Activated CD8-positive, alpha-beta memory T cell treated with anti-CD3 and anti-CD28 coated beads for 36 hours (primary cell): ENCODE data around the gene PPARA. TPM values are rescaled to one million over a fixed set of nuclear protein-coding genes. Genes with fewer than 3 reads are reported as not detected.

Experiments used
- CTCF ChIA-PET: fragments of 350-600 bp; sonication (Branson Sonifier 250); formaldehyde crosslinking; loops from one replicate; lab custom pipeline; 2021; ENCODE audit warnings: antibody characterized with exemption; lab: Charles Lee
- POLR2A ChIA-PET: fragments of 350-600 bp; sonication (Branson Sonifier 250); formaldehyde crosslinking; loops from one replicate; lab custom pipeline; 2021; ENCODE audit warnings: antibody characterized with exemption; lab: Charles Lee
- total RNA-seq, 2 experiments: library from RNA; stranded (reverse); gene quantifications; one replicate each; pipeline ENCODE4 v1.2.3, GENCODE V29; 2021

Gene PPARA
- total RNA-seq, 2 experiments from 2014 or later: 12.1 to 12.3 TPM

DNA sequence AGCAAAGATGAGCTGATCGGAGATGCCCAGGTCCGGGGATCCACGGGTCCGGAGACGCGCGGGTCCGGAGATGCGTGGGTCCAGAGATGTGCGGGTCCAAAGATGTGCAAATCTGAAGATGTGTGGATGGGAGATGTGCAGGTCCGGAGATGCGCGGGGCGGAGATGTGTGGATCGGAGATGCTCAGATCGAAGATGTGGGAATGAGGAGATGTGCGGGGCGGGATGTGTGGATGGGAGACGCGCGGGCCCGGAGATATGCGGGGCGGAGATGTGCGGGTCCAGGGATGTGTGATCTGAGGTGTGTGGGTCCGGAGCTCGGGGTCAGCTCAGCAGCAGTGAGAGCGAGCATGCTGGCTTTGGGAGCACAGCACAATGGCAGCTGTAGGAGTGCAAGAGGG lies 64.3 kb downstream of the PPARA start:
- POLR2A ChIA-PET: no interaction called here

DNA sequence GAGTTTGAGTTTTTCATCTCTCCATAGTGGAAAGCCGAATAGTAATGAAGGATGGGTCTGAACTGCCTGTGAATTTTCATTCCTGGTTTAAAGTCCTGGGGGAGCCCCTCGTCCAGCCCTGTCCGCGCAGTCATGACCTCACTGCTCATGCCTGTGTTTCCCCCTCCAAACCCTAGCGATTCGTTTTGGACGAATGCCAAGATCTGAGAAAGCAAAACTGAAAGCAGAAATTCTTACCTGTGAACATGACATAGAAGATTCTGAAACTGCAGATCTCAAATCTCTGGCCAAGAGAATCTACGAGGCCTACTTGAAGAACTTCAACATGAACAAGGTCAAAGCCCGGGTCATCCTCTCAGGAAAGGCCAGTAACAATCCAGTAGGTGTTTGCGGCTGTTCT lies 69.3 kb downstream of the PPARA start:
- ChIA-PET CTCF (no interaction called here), POLR2A (no interaction called here)

More for the DNA sequence above, 64.3 kb downstream of the PPARA start:
- CTCF ChIA-PET: interaction anchor here (1.2 kb wide), 1 partner anchor 47 kb away, joined by 3 read pairs; no protein-coding TSS in a partner anchor

DNA sequence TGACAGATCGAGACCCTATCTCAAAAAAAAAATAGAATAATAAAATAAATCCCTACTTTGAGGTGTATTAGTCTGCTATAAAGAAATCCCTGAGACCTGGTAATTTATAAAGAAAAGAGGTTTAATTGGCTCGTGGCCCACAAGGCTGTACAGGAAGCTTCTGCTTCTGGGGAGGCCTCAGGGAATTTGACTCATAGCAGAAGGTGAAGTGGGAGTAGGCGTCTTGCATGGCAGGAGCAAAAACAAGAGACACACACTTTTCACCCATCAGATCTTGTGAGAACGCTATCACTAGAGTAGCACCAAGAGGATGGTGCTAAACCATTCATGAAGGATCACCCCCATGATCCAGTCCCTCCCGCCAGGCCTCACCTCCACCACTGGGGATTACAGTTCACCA lies 70.6 kb downstream of the PPARA start:
- POLR2A ChIA-PET: no interaction called here
- CTCF ChIA-PET: interaction anchor here (0.7 kb wide), 1 partner anchor 87 kb away, joined by 3 read pairs; no protein-coding TSS in a partner anchor

DNA sequence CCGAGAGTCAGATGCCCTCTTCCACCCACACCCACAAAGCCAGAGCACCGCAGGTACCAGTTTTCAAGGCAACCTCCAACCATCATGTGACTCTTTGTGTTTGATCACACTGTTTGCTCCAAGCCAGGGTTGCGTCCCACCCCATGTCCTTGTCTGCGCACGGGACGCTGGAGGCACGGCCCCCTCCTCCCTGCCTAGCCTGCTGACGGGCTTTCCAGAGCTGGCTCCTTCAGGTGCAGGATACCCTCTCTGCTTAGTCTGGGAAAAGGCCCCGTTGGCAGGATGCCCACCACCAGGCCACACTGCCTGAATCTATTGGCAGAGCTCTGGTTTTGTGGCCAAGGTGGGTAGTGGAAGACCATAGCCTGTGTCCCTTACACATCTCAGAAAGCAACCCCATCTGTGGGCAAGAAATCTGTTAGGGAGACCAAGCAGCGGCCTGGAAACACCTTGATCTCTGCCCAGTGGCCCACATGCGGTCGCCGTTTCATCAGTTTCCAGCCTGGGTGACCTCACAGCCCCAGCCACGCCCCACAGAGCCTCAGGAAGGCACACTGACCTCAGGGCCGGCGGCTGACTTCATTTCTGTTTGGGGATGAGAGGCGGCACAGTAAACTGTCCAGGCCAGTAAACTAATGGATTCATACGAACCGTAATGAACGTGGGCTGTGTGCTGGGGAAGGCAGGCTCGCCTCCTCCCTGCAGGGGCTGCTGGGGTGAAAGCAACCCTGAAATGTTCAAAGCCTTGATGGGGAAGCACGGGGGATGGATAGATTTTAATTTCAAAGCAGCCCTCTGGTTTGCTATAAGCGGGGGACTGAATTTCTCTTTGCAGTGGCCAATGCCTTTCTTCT lies 73.9 kb downstream of the PPARA start:
- POLR2A ChIA-PET: no interaction called here
- CTCF ChIA-PET: interaction anchor here (1.3 kb wide), 1 partner anchor 11 kb away, joined by 3 read pairs; no protein-coding TSS in a partner anchor

DNA sequence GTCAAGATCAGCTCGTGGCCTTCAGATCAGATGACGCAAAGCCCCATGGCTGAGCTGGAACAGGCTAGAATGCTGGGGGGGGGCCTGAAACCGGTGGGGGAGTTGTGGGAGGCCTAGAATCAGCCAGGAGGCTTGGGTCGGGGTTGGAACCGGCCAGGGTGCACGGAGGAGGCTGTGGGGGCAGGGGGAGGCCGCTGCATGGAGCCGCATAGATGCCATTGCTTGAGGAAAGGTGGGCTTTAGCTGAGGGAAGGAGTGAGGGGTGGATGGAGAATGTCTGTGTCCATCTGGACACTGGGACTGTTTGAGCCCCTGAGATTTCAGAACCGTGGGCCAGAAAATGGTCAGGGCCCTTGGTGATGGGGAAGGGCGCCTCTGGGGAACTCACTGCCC lies 74.6 kb downstream of the PPARA start:
- CTCF ChIA-PET: interaction anchor here (1.3 kb wide), 1 partner anchor 12 kb away, joined by 3 read pairs; no protein-coding TSS in a partner anchor
- POLR2A ChIA-PET: no interaction called here

DNA sequence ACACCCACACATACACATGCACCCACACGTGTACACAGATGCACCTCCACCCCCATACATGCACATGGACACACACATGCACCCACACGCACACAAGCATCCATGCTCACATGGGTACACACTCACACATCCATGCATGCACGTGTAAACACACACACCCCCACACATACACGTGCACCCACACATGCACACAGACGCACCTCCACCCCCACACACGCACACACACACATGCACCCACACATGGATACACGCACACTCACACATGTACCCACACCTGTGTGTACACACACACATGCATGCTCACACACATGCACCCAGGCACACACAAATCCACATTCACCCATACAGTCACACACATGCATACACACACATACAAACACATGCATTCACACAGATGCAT lies 75.3 kb downstream of the PPARA start:
- ChIA-PET CTCF (no interaction called here), POLR2A (no interaction called here)

DNA sequence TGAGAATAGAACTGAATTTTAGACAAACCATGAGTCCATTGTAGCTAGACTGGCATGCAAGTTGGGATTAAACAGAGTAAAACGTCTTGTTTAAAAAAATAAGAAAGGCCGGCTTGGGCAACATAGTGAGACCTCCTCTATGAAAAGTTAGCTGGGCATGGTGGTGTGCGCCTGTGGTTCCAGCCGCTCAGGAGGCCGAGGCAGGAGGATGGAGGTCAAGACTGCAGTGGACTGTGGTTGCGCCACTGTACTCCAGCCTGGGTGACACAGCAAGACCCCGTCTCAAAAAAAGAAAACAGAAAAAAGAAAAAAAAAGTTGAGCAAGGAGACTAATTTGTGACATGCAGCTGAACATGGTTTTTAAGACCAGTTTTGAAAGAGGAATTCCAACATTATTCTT lies 76.3 kb downstream of the PPARA start:
- POLR2A ChIA-PET: no interaction called here
- CTCF ChIA-PET: interaction anchor here (1.3 kb wide), 1 partner anchor 21 kb away, joined by 3 read pairs; no protein-coding TSS in a partner anchor

DNA sequence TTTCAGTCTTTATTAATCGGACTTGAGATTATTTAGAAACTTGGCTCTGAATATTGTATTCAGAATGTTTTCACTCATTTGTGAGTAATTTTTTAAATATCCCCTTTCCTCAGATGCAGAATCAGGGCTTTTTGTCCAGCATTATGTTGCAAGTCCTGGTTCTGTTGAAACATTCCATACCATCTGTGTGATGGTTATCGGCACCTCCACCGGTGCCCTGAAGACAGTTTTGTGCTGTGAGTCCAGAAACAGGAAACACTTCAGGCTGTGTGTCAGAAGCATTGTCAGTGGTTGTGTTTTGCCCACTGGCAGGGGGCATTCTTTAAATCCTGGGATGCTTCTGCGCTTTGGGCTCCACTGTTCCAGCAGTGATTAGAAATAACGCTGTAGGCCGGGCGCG lies 79.4 kb downstream of the PPARA start:
- ChIA-PET POLR2A (no interaction called here), CTCF (no interaction called here)

DNA sequence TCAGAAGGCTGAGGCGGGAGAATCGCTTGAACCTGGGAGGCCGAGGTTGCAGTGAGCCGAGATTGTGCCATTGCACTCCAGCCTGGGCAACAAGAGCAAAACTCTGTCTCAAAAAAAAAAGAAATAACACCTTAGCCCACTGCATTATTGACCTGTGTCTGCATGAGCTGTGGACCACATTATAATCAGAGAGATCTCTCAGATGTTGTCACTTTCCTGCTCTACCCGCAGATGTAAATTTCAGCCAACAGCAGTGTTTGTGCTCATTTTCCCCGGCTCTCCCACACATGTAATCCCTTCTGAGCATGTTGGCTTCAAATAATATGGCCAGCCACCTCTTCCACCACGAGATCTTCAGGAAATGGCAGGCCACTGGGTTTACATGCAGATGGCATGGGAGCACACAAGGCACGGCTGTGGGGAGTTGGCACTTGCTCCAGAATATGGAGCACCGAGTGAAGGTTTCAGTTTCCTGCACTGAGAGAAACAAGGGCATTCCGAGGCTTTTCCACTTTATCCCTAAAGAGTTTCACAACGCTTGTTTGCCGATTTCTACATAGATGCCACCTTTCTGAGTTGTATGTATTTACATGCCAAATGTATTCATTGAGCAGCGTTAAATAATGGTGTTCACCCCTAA lies 80.1 kb downstream of the PPARA start:
- CTCF ChIA-PET: no interaction called here
- POLR2A ChIA-PET: no interaction called here

DNA sequence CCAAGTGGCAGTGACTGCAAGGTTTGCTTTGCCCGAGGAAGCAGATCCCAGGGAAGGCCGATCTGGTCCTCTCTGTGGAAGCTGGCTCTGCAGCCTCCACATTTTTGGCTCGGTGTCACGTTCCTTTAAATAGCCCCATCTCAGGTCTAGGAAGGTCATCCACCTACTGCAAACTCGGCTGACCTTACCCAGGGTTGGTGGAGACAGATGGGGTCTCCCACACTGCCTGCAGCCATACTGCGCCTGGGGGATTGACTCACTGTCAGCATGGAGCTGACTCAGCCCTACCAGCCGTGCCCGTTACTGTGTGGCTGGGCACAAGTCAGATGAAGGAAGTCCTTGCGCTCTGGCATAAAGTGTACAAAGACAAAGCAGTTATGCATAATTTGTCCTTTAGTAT lies 82.9 kb downstream of the PPARA start:
- ChIA-PET CTCF (no interaction called here), POLR2A (no interaction called here)

DNA sequence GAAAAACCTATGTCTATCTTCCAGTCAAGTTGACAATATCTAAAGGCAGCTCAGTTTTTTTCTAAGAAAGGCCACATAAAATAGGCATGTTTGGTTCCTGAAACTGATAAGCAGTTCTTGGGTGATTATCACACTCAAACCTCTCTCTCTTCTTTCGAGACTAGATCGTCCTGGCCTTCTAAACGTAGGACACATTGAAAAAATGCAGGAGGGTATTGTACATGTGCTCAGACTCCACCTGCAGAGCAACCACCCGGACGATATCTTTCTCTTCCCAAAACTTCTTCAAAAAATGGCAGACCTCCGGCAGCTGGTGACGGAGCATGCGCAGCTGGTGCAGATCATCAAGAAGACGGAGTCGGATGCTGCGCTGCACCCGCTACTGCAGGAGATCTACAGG lies 84.6 kb downstream of the PPARA start:
- ChIA-PET CTCF (no interaction called here), POLR2A (no interaction called here)

DNA sequence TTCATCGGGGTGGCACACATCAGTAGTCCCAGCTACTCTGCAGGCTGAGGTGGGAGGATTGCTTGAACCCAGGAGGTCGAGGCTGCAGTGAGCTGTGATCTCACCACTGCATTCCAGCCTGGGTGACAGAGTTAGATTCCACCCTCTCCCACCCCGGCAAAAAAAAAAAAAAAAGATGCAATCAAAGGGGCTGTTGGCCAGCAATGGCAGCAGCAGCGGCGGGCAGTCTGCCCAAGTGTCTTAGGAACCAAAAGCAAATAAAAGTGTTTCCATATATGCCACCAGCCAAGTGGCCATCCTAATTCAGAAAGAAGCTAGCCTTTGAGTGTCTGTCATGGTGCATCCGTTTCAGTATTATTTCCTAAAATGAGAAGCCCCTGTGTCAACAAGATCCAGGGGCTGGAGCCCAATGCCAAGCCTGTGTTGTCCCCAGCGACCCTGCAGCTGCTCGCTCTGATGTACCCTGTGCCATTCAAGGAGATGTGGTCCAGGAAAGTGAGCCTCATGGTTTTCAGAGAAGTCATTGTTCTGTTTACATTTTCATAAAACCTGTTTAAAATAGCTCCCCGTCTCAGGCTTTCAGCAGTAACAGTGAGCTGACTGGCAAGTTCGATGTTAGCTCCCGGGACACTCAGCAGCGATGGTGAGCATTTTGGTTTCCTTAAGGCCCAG lies 87.3 kb downstream of the PPARA start:
- ChIA-PET CTCF (interaction anchor here (0.7 kb wide), 1 partner anchor 64 kb away, joined by 6 read pairs; no protein-coding TSS in a partner anchor), POLR2A (no interaction called here)

DNA sequence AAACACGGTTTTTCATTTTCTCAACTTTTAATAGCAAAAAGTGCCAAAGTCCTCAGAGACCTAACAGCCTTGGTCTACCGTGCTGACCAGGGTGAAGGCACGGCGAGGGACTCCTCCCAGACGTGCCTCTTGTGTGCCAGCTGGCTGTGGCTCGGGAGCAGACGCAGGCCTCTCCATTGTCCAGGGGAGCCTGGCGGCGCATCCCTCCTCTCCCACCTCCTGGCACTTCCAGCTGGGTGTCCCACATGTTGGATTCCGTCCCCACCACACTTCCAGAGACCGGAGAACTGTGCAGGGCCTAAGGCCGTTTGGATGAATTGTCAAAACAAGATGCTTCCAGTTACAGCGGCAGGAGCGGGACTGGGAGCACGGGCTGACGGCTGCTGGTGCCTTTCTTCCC lies 88.2 kb downstream of the PPARA start:
- CTCF ChIA-PET: no interaction called here
- POLR2A ChIA-PET: no interaction called here

DNA sequence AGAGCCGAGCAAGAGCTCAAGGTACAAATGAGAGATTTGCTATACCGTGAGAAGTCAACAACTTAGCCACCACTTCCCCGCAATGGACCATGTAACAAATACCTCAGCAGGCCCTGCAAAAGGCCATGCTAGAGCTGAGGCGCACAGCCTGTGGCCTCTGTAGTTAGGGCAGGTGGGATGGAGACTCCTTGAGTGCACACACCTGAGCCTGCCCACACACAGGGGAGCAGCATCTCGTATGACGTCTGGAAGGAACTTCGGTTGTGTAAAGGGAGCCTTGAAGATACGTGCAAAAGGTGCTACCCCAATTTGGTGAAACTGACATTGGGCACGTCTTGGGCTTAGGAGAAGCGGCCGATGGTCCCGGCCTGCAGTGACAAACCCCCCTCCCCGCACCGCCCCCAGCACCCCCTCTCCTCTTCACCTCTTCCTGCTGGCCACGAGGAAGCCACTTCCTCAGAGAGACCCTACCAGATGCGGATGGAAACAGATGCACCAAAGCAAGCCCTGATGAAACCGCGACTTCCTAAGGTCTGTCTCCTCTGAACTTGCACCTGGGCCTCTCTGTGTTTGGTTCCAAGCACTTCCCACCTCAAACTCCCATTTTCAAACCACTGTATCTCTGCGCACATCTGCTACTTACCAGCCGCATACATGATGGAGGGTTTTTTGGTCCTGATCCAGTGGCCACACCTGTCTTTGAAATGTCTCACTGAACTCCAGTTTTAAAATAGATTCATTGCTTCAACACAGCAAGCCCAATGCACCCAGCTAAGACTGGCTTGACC lies 89.1 kb downstream of the PPARA start:
- CTCF ChIA-PET: no interaction called here
- POLR2A ChIA-PET: interaction anchor here (1.1 kb wide), 1 partner anchor 11 kb away, joined by 3 read pairs; the partner anchor contains the start of gene CDPF1

DNA sequence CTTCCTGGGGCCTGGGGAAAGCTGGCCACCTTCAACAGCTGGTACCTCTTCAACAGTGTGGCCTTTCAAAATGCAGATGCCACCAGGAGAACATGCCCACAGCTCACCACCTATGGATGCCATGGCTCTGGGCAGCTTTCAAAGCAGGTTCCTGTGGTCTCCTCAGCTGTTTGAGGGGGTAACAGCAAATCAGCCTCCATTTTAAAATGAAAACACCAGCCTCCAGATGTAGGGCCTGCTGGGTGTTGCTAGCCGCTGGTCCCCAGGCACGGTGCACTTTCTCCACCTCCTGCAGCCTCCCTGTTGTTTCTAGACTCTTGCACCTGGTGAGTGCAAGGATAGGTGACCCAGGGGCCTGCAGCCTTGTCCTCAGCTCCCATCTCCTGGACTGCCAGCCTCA lies 89.7 kb downstream of the PPARA start:
- ChIA-PET CTCF (no interaction called here), POLR2A (interaction anchor here (1.1 kb wide), 1 partner anchor 10 kb away, joined by 3 read pairs; the partner anchor contains the start of gene CDPF1)

DNA sequence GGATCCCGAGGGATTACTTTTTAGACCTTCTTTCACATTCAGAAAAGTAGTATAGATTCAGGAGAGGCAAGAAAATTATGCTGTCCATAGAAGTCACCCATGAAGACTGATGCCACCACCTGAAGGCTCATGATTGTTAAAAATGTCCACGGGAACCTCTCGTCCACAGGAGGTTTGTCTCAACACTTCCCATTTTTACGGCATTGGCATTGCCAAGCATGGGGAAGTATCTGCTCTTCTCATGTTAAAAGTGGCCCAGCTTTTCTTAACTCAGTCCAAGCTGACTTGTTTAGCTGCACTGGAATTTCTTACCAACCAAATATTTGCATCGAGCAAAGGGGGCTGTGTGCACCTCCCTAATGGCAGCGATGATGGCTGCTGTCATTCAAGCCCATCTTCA lies 90.2 kb downstream of the PPARA start:
- ChIA-PET CTCF (no interaction called here), POLR2A (interaction anchor here (1.1 kb wide), 1 partner anchor 10 kb away, joined by 3 read pairs; the partner anchor contains the start of gene CDPF1)

DNA sequence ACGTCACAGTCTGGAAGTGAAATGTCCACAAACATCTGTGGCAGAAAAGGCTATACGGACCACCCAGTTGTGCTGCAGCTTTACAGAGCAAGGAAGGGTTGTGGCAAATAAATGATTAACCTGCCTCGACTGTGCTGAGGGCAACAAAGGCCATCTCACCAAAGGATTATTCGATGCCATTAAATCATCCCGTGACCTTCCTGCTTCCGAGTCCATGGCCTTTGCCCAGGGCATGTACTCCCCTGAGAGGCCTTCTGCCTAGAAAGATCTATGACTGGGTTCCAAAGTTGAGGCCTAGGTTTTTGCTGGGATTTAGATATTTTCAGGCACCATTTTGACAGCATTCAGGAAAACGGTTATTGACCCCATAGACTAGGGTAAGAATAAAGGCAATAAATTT lies 90.6 kb downstream of the PPARA start:
- ChIA-PET POLR2A (no interaction called here), CTCF (interaction anchor here (1.3 kb wide), 1 partner anchor 228 kb away, joined by 4 read pairs; no protein-coding TSS in a partner anchor)

DNA sequence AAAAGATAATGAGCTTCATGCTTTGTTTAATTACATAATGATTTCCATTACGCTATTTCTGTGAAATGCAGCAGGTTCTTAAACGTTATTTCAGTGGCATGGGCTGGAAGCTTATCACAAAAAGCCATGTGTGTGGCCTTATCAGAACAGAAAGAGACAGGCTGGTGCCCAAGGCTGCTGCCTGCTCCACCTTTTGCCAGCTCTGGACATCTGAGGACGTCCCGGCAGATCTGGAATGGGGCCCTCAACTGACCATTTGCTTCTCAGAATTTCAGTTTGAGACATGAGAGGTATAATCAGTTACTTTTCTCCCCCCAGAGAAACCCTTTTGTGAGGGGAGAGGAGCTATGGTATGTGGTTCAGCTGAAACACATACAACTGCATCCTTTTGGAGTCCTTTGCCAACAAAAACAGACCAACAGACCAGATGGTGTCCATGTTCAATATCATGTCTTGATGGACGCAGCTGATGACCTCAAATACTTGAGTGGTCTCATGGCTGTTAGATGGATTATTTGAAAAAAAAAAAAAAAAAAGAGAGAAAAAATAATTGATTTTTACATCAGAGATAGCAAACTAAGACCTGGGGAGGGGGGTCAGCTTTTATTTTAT lies 91.2 kb downstream of the PPARA start:
- ChIA-PET CTCF (interaction anchor here (1.3 kb wide), 1 partner anchor 228 kb away, joined by 4 read pairs; no protein-coding TSS in a partner anchor), POLR2A (no interaction called here)
